ENCODE results near the gene RBM19.
A peak's percentile ranks its signal among the peaks of the same experiment; 100 is the strongest.

The RBM19 gene

DNA sequence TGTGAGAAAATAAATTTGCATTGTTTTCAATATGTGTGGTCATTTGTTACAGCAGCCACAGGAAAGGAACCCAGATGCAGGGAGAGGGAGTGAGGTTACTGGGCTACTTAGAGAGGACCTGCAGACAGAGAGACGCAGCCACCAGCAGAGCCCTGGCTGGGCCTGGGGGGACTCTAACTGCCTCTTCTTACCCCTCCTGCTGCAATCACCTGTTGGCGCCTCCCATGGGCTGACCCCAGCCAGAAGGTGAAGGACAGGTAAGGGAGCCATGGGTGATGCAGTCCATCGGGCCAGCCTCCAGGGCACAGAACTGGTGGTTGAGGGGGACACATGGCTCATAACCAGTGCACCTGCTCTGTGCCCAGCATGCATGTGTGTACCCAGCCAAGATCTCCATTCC lies 15.8 kb upstream of the RBM19 start:
- TF ChIP-seq, protein P1, sequence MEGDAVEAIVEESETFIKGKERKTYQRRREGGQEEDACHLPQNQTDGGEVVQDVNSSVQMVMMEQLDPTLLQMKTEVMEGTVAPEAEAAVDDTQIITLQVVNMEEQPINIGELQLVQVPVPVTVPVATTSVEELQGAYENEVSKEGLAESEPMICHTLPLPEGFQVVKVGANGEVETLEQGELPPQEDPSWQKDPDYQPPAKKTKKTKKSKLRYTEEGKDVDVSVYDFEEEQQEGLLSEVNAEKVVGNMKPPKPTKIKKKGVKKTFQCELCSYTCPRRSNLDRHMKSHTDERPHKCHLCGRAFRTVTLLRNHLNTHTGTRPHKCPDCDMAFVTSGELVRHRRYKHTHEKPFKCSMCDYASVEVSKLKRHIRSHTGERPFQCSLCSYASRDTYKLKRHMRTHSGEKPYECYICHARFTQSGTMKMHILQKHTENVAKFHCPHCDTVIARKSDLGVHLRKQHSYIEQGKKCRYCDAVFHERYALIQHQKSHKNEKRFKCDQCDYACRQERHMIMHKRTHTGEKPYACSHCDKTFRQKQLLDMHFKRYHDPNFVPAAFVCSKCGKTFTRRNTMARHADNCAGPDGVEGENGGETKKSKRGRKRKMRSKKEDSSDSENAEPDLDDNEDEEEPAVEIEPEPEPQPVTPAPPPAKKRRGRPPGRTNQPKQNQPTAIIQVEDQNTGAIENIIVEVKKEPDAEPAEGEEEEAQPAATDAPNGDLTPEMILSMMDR (IDR thresholded peaks at IDR 0.05; ENCODE audit: borderline replicate concordance, control extremely low read depth, extremely low read depth, insufficient read depth, missing control alignments) = no peak
- in situ Hi-C loops (cut with MboI; ENCODE audit: low sequenced_read_pairs, unreplicated experiment) = no loop called here
- no peak for DNase-seq (ENCODE audit: low spot score)

DNA sequence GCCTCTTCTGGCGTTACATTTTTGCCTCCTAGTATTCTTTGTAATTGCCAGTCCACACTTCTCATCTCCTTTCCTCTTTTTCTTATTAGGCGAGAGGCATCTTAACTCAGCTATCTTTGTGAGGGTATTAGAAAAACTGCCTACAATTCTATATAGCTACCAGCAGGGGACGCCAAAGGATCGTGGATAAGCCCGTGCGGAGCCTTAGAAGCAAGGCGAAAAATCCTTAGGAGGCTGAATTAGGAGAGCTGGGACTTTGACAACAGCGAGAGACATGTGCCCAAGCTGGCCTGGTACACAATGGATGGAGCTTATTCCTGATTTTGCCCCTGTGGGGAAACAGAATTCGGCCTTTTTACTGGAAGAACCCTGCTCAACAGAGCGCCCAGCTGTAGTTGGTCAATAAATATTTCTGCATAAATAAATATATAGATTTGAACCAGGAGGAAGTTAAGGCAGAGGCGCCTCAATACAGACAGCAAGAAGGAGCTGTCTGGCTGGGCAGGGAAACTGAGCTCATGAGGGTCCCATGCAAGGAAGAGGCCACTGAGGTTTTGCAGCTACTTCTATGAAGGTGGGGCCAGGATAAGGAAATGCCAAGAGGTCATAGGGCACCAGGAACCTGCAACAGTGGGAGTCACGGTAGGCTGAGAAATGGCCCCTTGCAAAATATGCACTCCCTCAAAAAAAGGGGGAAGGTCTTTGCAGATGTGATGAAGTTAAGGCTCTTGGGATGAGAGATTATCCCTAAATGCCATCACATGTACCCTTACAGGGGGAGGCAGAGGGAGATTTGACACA lies 14.6 kb upstream of the RBM19 start:
- DNase-seq (ENCODE audit: low spot score) = peak; percentile 54
- in situ Hi-C loops (cut with MboI; ENCODE audit: low sequenced_read_pairs, unreplicated experiment) = no loop called here
- TF ChIP-seq, protein P1 (IDR thresholded peaks at IDR 0.05; ENCODE audit: borderline replicate concordance, control extremely low read depth, extremely low read depth, insufficient read depth, missing control alignments) = peak; percentile 83

DNA sequence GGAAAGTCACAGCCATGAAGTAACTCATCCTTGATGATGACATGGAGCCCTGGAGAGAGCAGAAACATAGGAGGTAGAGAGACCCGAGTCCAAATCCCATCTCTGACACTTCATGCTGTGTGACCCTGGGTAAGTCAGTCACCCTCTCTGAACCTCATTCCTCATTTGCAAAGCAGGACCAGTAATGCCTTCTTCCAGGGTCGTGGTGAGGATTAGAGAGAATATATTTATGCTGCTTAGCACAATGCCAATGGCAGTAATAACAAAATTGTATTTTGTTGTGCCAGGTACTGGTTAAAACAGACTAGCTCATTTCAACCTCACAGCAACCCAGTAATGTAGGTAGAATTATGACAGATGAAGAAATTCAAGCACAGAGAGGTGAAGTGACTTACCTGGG lies 13.9 kb upstream of the RBM19 start:
- DNase-seq (ENCODE audit: low spot score) = no peak
- in situ Hi-C loops (cut with MboI; ENCODE audit: low sequenced_read_pairs, unreplicated experiment) = no loop called here
- TF ChIP-seq, protein P1 (IDR thresholded peaks at IDR 0.05; ENCODE audit: borderline replicate concordance, control extremely low read depth, extremely low read depth, insufficient read depth, missing control alignments) = no peak

DNA sequence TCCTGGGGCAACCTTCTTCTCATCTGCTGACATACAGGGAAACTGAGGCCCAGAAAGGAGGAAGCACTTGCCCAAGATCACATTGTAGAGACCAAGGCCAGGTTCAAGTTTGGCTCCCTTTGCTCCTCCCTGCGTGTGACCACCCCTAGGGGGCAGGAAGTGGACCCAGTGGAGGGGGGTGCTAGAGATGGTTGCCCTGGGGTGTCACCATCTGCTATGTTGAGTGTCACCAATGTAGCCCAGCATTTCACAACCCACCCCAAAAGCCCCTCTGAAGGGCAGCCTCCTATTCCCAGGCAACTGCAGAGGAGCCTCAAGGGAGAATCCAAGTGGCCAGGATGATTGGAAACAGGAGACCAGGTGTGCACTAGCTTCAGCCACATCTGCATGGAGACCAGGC lies 12.0 kb upstream of the RBM19 start:
- in situ Hi-C loops (cut with MboI; ENCODE audit: low sequenced_read_pairs, unreplicated experiment) = no loop called here
- DNase-seq (ENCODE audit: low spot score) = no peak
- TF ChIP-seq, protein P1 (IDR thresholded peaks at IDR 0.05; ENCODE audit: borderline replicate concordance, control extremely low read depth, extremely low read depth, insufficient read depth, missing control alignments) = no peak

DNA sequence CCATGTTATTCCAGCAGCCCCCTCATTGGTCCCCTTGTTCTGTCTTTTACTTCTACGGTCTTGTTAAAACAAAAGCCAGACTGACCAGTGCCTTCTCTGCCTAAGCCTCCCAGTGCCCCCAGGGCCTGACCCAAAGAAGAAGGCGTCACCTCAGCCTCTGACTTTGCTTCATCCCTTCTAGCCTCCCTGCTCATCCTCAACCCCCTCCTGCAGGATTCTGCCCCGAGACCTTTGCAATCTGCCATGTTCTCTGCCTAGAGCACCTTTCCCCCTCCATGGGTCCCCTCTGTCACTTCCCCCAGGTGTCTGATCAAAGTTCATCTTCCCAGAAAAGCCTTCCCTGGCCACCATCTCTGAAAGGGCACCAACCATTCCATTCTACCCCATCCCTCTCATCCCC lies 7.9 kb upstream of the RBM19 start:
- TF ChIP-seq, protein P1 (IDR thresholded peaks at IDR 0.05; ENCODE audit: borderline replicate concordance, control extremely low read depth, extremely low read depth, insufficient read depth, missing control alignments) = no peak
- no peak for DNase-seq (ENCODE audit: low spot score)
- in situ Hi-C loops (cut with MboI; ENCODE audit: low sequenced_read_pairs, unreplicated experiment) = no loop called here

DNA sequence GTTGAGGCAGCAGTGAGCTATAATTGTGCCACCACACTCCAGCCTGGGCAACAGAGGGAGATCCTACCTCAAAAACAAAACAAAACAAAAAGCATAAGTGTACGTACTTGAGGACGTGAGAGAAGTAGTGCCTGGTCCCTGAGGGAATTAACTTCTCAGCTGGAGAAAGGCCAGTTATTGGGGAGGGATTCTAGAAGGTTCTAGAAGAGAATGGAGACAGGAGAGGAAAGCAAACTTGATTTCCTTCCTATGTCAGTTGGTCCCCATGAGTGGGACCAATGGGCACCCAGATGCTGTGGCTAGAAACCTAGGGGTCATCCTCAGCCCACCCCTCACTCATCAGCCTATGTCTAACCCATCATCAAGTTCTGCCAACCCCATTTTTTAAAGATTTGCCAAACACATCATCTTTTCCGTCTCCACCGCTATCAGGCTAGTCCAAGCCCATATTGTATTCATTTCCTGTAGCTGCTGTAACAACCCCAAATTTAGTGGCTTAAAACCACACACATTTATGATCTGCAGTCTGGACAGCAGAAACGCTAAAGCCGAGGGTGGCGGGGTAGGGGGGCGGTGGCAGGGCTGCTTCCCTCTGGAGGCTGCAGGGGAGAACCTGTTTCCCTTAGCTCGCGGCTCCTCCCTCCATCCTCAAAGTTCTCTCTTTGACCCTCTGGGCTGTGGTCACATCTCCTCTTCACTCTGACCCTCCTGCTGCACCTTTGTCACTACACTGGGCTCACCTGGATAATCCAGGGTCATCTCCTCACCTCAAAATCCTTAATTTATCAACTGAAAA lies 7.2 kb upstream of the RBM19 start:
- no peak for DNase-seq (ENCODE audit: low spot score)
- in situ Hi-C loops (cut with MboI; ENCODE audit: low sequenced_read_pairs, unreplicated experiment) = no loop called here
- TF ChIP-seq, protein P1 (IDR thresholded peaks at IDR 0.05; ENCODE audit: borderline replicate concordance, control extremely low read depth, extremely low read depth, insufficient read depth, missing control alignments) = no peak

Data from GM13976 (cell line).